A549 (cell line): ENCODE results near the gene NEBL. TPM values are rescaled to one million over a fixed set of nuclear protein-coding genes. Genes with fewer than 3 reads are reported as not detected.
A peak's percentile ranks its signal among the peaks of the same experiment; 100 is the strongest.

Source experiments
- ATAC-seq, 2 experiments: fragments of 200-7000 bp in 1 of 2; fragments of >200 bp in 1 of 2; cut with Nextera tagmentation in 1 of 2; cut with Tn5 transposase in 1 of 2; 3 replicates each; pipeline versions ENCODE4 v1.8.0 to v1.9.1; 2018 to 2020; ENCODE audit warnings: mild to moderate bottlenecking in 1 of 2, moderate library complexity in 1 of 2
- CTCF ChIA-PET: fragments of 300-600 bp; sonication (Branson Sonifier 250); formaldehyde crosslinking; extraction: SDS; loops from one replicate; lab custom pipeline; 2021; ENCODE audit warnings: antibody characterized with exemption, inconsistent platforms; lab: Yijun Ruan, JAX
- POLR2A ChIA-PET: fragments of 350-600 bp; formaldehyde crosslinking; extraction: SDS; loops from one replicate; lab custom pipeline; 2021; ENCODE audit warnings: antibody characterized with exemption, inconsistent platforms; lab: Yijun Ruan, JAX
- DNase-seq, 2 experiments: peaks; one replicate each; pipeline versions ENCODE4 v3.0.0 to v3.0.0-alpha.2; 2011 to 2016; ENCODE audit warnings: low read depth in 1 of 2, low spot score in 1 of 2
- FAIRE-seq: peaks from 2 replicates; lab custom pipeline; 2011; peaks lifted over from hg19 to GRCh38; lab: Jason Lieb, UNC
- H3K27ac ChIP-seq, 2 experiments: fragments of >200 bp; sonication (Bioruptor Twin); formaldehyde crosslinking; 3 replicates each; pipeline ENCODE4 v1.5.1; 2016 to 2017
- H3K4me1 ChIP-seq: fragments of >200 bp; sonication (Bioruptor Twin); formaldehyde crosslinking; 3 replicates; pipeline ENCODE4 v1.6.1; 2016
- H3K4me2 ChIP-seq: fragments of >200 bp; sonication (Bioruptor Twin); formaldehyde crosslinking; 3 replicates; pipeline ENCODE4 v1.6.1; 2016
- H3K4me3 ChIP-seq: fragments of >200 bp; sonication (Bioruptor Twin); formaldehyde crosslinking; 3 replicates; pipeline ENCODE4 v1.5.1; 2016
- H3K9me3 ChIP-seq: fragments of >200 bp; sonication (Bioruptor Twin); formaldehyde crosslinking; 3 replicates; pipeline ENCODE4 v1.6.1; 2016
- BHLHE40 ChIP-seq: IDR thresholded peaks from 2 replicates; pipeline ENCODE4 v1.6.1; 2012; ENCODE audit warnings: low read depth, low read length, inconsistent platforms
- CBX2 ChIP-seq: fragments of 200-600 bp; sonication (generic); IDR thresholded peaks from 2 replicates; pipeline ENCODE4 v1.6.1; 2016; ENCODE audit warnings: low read depth, mild to moderate bottlenecking, borderline replicate concordance
- CBX8 ChIP-seq: fragments of 200-600 bp; sonication (generic); IDR thresholded peaks from 2 replicates; pipeline ENCODE4 v1.6.1; 2016
- CEBPB ChIP-seq, 2 experiments: fragments of >200 bp in 1 of 2; sonication (Bioruptor Twin) in 1 of 2; formaldehyde crosslinking in 1 of 2; IDR thresholded peaks; 2 replicates each; pipeline ENCODE4 v1.6.1; 2012 to 2016
- CHD4 ChIP-seq: fragments of 200-600 bp; sonication (generic); IDR thresholded peaks from 2 replicates; pipeline ENCODE4 v1.6.1; 2016; ENCODE audit warnings: antibody characterized with exemption, mild to moderate bottlenecking, borderline replicate concordance
- FOSL2 ChIP-seq, 2 experiments: fragments of 450-650 bp in 1 of 2; fragments of >200 bp in 1 of 2; sonication (Bioruptor Twin) in 1 of 2; formaldehyde crosslinking; IDR thresholded peaks; 2 replicates each; pipeline versions ENCODE4 v1.5.0 to v1.6.1; 2016 to 2020; ENCODE audit warnings: mild to moderate bottlenecking in 1 of 2, moderate library complexity in 1 of 2
- FOXS1 ChIP-seq: fragments of 250-450 bp; sonication (Bioruptor Pico); IDR thresholded peaks from 2 replicates; pipeline ENCODE4 v1.5.0; 2020; ENCODE audit warnings: mild to moderate bottlenecking, moderate library complexity
- HES2 ChIP-seq: fragments of >200 bp; sonication (Bioruptor Twin); formaldehyde crosslinking; IDR thresholded peaks from 2 replicates; pipeline ENCODE4 v1.6.1; 2016
- HEYL ChIP-seq: fragments of 250-450 bp; sonication (Bioruptor Pico); IDR thresholded peaks from 2 replicates; pipeline ENCODE4 v1.8.0; 2021; ENCODE audit warnings: mild to moderate bottlenecking, moderate library complexity
- HMGXB4 ChIP-seq: fragments of 250-450 bp; sonication (Bioruptor Pico); IDR thresholded peaks from 2 replicates; pipeline ENCODE4 v1.5.0; 2021; ENCODE audit warnings: mild to moderate bottlenecking, moderate library complexity, borderline replicate concordance
- HOXA7 ChIP-seq: fragments of 250-450 bp; sonication (Bioruptor Pico); IDR thresholded peaks from 2 replicates; pipeline ENCODE4 v1.5.0; 2020; ENCODE audit warnings: mild to moderate bottlenecking, moderate library complexity
- HOXB5 ChIP-seq: fragments of 250-450 bp; sonication (Bioruptor Pico); IDR thresholded peaks from 2 replicates; pipeline ENCODE4 v1.5.0; 2020; ENCODE audit warnings: mild to moderate bottlenecking, moderate library complexity
- JUNB ChIP-seq: fragments of >200 bp; sonication (Bioruptor Twin); formaldehyde crosslinking; IDR thresholded peaks from 2 replicates; pipeline ENCODE4 v1.6.1; 2016
- KDM5A ChIP-seq: fragments of 200-600 bp; sonication (generic); IDR thresholded peaks from 2 replicates; pipeline ENCODE4 v1.6.1; 2016; ENCODE audit warnings: antibody characterized with exemption, mild to moderate bottlenecking
- MAX ChIP-seq: IDR thresholded peaks from 2 replicates; pipeline ENCODE4 v1.6.1; 2012
- MAZ ChIP-seq: fragments of 150-350 bp; IDR thresholded peaks from 2 replicates; pipeline ENCODE4 v1.6.1; 2014; ENCODE audit warnings: antibody characterized with exemption, low read depth, low read length, borderline replicate concordance
- MYC ChIP-seq: IDR thresholded peaks from 2 replicates; pipeline ENCODE4 v1.6.1; 2012; ENCODE audit warnings: mild to moderate bottlenecking, inconsistent platforms, low read length, improper control_type of control experiment, borderline replicate concordance
- NFE2L2 ChIP-seq: fragments of 150-350 bp; conservative IDR thresholded peaks from 2 replicates; pipeline ENCODE4 v1.6.1; 2014; ENCODE audit warnings: low read length
- POLR2AphosphoS2 ChIP-seq: conservative IDR thresholded peaks from 2 replicates; pipeline ENCODE4 v1.6.1; 2012; ENCODE audit warnings: low read length, improper control_type of control experiment, inconsistent platforms
- RAD21 ChIP-seq, 2 experiments: fragments of >200 bp in 1 of 2; sonication (Bioruptor Twin) in 1 of 2; formaldehyde crosslinking in 1 of 2; IDR thresholded peaks in 1 of 2; conservative IDR thresholded peaks in 1 of 2; 2 replicates in 1 of 2; 3 replicates in 1 of 2; pipeline ENCODE4 v1.6.1; 2012 to 2018; ENCODE audit warnings: inconsistent platforms in 1 of 2
- RARB ChIP-seq: fragments of 250-450 bp; sonication (Bioruptor Pico); IDR thresholded peaks from 2 replicates; pipeline ENCODE4 v1.8.0; 2021; ENCODE audit warnings: mild to moderate bottlenecking, moderate library complexity
- RCOR1 ChIP-seq: fragments of 150-350 bp; IDR thresholded peaks from 2 replicates; pipeline ENCODE4 v1.6.1; 2014; ENCODE audit warnings: antibody characterized with exemption, low read length, low read depth
- RFX5 ChIP-seq: fragments of 450-650 bp; IDR thresholded peaks from 2 replicates; pipeline ENCODE4 v1.7.1; 2014; ENCODE audit warnings: antibody characterized with exemption, mild to moderate bottlenecking, moderate library complexity
- RNF2 ChIP-seq: fragments of 200-600 bp; sonication (generic); IDR thresholded peaks from 2 replicates; pipeline ENCODE4 v1.6.1; 2016; ENCODE audit warnings: low read depth, mild to moderate bottlenecking, antibody characterized with exemption, moderate library complexity, borderline replicate concordance
- TP53 ChIP-seq: fragments of 250-450 bp; sonication (Bioruptor Pico); IDR thresholded peaks from 2 replicates; pipeline ENCODE4 v1.5.0; 2021; ENCODE audit warnings: mild to moderate bottlenecking, moderate library complexity
- ZFP36 ChIP-seq: fragments of 450-650 bp; IDR thresholded peaks from 2 replicates; pipeline ENCODE4 v1.6.1; 2014; ENCODE audit warnings: borderline replicate concordance; ENCODE audit not compliant: partially characterized antibody
- ZSCAN20 ChIP-seq: fragments of 250-450 bp; sonication (Bioruptor Pico); IDR thresholded peaks from 2 replicates; pipeline ENCODE4 v1.8.0; 2022; ENCODE audit warnings: mild to moderate bottlenecking, moderate library complexity
- WGBS: methylation state at CpG from one replicate; pipeline ENCODE4 v1.1.6; 2017; ENCODE audit errors: missing lambda C conversion rate; 5-methylcytosine and 5-hydroxymethylcytosine counted together
- polyA plus RNA-seq, 4 experiments: library from polyadenylated mRNA; depleted of rRNA in 3 of 4; stranded (reverse); fragments of >200 nt; fragmentation: RNase III in 1 of 4; extraction: RNeasy Plus Mini Kit Qiagen cat#74134 plus additional on column Dnase treatment in 1 of 4; gene quantifications; 2 replicates in 3 of 4; 3 replicates in 1 of 4; pipeline ENCODE4 v1.2.3, GENCODE V29; 2011 to 2017
- TF ChIP-seq, protein P1 (sequence below): fragments of 450-650 bp; IDR thresholded peaks from 2 replicates; pipeline ENCODE4 v1.6.1; 2014; ENCODE audit warnings: antibody characterized with exemption
- TF ChIP-seq, protein P2 (sequence below): IDR thresholded peaks from 2 replicates; pipeline ENCODE4 v1.6.1; 2012; ENCODE audit warnings: low read depth, borderline replicate concordance

NEBL gene
- polyA plus RNA-seq, 2 of the 4 experiments (the other 2 are of a cell fraction) = 13.0 to 33.8 TPM

DNA sequence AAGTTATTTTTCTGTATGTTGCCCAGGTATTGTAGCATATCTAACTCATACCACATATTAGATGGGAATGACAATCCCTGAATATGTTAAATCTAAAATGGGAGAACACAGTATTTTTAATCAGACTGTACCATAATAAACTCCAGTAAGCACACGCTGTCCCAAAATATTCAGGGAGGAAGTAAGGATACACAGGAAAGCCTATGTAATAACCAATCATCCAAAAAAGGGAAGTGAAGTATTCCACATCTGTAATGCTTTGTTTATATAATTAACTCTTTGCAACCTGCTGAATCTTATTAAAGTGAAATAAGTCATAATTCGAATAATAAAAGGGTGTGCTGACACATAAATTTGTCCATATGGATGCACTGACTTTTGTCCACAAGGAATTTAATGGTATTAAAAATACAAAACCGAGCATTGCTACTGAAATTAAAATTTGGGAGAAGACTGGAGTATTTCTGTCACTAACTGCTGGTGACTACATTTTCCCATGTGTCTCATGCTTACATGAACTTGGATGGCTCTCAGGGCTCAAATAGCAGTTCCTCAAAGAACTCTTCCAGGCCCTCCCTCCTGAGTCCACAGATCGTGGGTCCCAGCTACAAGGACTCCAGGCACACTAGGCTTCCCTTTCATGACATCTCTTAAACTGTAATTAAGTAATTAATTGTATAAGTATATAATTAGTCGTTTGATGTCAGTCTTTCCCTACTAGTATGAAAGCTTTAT lies 120.6 kb downstream of the NEBL start:
- POLR2A ChIA-PET = no interaction called here
- H3K4me1 ChIP-seq = no peaks in the 10 kb centered on the region
- CTCF ChIA-PET = no interaction called here
- ATAC-seq (no peak), DNase-seq (no peak), FAIRE-seq (no peak)
- H3K4me2 ChIP-seq = no peak overlapping the region
- no peak for TF ChIP-seq BHLHE40
- no peak for TF ChIP-seq HOXB5
- no peak for TF ChIP-seq JUNB
- TF ChIP-seq, protein P1, sequence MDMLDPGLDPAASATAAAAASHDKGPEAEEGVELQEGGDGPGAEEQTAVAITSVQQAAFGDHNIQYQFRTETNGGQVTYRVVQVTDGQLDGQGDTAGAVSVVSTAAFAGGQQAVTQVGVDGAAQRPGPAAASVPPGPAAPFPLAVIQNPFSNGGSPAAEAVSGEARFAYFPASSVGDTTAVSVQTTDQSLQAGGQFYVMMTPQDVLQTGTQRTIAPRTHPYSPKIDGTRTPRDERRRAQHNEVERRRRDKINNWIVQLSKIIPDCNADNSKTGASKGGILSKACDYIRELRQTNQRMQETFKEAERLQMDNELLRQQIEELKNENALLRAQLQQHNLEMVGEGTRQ = no peak
- TF ChIP-seq CEBPB (IDR thresholded peaks at IDR 0.05) = no peak
- TF ChIP-seq MYC = no peak
- no peak for TF ChIP-seq FOSL2 (IDR thresholded peaks at IDR 0.05)
- no peak for TF ChIP-seq FOSL2 (CRISPR knock-in tag; IDR thresholded peaks at IDR 0.05)
- no peak for TF ChIP-seq RAD21 (conservative IDR thresholded peaks at IDR 0.05 in 1 of 2, IDR thresholded peaks at IDR 0.05 in 1 of 2)
- TF ChIP-seq MAZ = no peak
- TF ChIP-seq HES2 = no peak
- TF ChIP-seq HMGXB4 = no peak
- no peaks in the 10 kb centered on the region for H3K9me3 ChIP-seq
- H3K27ac ChIP-seq = no peak overlapping the region
- WGBS = 17% methylated on average over 5 of the region's 5 CpGs
- no peak overlapping the region for H3K4me3 ChIP-seq

- Histone ChIP-seq H3K27ac (no peak overlapping the region), H3K4me1 (no peaks in the 10 kb centered on the region), H3K4me2 (no peak overlapping the region), H3K9me3 (no peaks in the 10 kb centered on the region), H3K4me3 (no peak overlapping the region)
- 15% methylated on average over 2 of the region's 2 CpGs for WGBS
- POLR2A ChIA-PET = no interaction called here
- TF ChIP-seq KDM5A = no peak
- TF ChIP-seq BHLHE40 = no peak
- TF ChIP-seq MAX = no peak
- TF ChIP-seq CBX8 = no peak
- TF ChIP-seq RARB (CRISPR knock-in tag) = no peak
- TF ChIP-seq POLR2AphosphoS2 = no peak
- TF ChIP-seq RCOR1 = no peak
- no peak for TF ChIP-seq JUNB
- no peak for TF ChIP-seq HOXB5
- CTCF ChIA-PET = interaction anchor here (0.7 to 1.0 kb wide), 2 partner anchors 15 to 96 kb away, joined by 3 read pairs; no protein-coding TSS in a partner anchor
- no peak for ATAC-seq
- FAIRE-seq = no peak
- no peak for DNase-seq
Observed at GRCh38 chr10:20771051-20771450, 126.1 kb downstream of the NEBL start.

GRCh38 chr10:20769481-20769880 lies 127.6 kb downstream of the NEBL start:
- Histone ChIP-seq H3K9me3 (no peaks in the 10 kb centered on the region), H3K27ac (no peak overlapping the region), H3K4me2 (no peak overlapping the region), H3K4me3 (no peak overlapping the region), H3K4me1 (no peaks in the 10 kb centered on the region)
- ChIA-PET CTCF (interaction anchor here (0.5 to 1.6 kb wide), 10 partner anchors 13 to 950 kb away, joined by 3 to 5 read pairs (median 4); no protein-coding TSS in a partner anchor), POLR2A (no interaction called here)
- DNase-seq (no peak), FAIRE-seq (peak; percentile 39), ATAC-seq (no peak)
- WGBS = 0% methylated on average over 3 of the region's 3 CpGs
- TF ChIP-seq TP53 (CRISPR knock-in tag) (no peak), RARB (CRISPR knock-in tag) (no peak), RFX5 (no peak), JUNB (no peak), ZFP36 (no peak), CHD4 (no peak), ZSCAN20 (CRISPR knock-in tag) (no peak), MYC (no peak), MAZ (no peak), RNF2 (no peak), HEYL (CRISPR knock-in tag) (no peak), HOXA7 (CRISPR knock-in tag) (no peak), FOXS1 (no peak), NFE2L2 (no peak), CBX2 (no peak)
- TF ChIP-seq, protein P2, sequence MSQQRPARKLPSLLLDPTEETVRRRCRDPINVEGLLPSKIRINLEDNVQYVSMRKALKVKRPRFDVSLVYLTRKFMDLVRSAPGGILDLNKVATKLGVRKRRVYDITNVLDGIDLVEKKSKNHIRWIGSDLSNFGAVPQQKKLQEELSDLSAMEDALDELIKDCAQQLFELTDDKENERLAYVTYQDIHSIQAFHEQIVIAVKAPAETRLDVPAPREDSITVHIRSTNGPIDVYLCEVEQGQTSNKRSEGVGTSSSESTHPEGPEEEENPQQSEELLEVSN = no peak
